Measurements from ENCODE around the gene SLC9A4.

DNA sequence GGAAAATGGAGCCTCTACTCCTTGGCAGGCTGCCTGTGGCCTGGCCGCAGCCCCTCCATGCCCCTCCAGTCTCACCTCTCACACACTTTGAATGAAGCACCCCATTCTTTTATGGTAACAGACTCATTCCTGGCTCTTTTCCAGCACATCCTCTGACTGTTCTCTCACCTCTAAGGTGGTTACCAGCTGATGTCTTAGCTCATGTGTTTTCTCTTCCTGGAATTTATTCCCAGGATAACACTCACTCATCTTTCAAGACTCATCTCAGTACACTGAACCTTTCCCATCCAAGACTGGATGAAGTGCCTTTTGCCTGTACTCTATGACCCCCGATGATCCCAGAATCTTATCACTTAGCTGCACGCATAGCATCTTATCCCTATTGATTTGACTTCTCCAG, 50.6 kb downstream of the SLC9A4 start:
- TF ChIP-seq, protein P1, sequence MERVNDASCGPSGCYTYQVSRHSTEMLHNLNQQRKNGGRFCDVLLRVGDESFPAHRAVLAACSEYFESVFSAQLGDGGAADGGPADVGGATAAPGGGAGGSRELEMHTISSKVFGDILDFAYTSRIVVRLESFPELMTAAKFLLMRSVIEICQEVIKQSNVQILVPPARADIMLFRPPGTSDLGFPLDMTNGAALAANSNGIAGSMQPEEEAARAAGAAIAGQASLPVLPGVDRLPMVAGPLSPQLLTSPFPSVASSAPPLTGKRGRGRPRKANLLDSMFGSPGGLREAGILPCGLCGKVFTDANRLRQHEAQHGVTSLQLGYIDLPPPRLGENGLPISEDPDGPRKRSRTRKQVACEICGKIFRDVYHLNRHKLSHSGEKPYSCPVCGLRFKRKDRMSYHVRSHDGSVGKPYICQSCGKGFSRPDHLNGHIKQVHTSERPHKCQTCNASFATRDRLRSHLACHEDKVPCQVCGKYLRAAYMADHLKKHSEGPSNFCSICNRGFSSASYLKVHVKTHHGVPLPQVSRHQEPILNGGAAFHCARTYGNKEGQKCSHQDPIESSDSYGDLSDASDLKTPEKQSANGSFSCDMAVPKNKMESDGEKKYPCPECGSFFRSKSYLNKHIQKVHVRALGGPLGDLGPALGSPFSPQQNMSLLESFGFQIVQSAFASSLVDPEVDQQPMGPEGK (CRISPR knock-in tag; IDR thresholded peaks at IDR 0.05; ENCODE audit: borderline replicate concordance), result no peak
- TF ChIP-seq ARNTL (CRISPR knock-in tag; IDR thresholded peaks at IDR 0.05; ENCODE audit: borderline replicate concordance, low read depth) (no peak), ZNF70 (CRISPR knock-in tag; IDR thresholded peaks at IDR 0.05) (no peak), BACH2 (CRISPR knock-in tag; IDR thresholded peaks at IDR 0.05; ENCODE audit: borderline replicate concordance) (no peak), ZFP3 (CRISPR knock-in tag; IDR thresholded peaks at IDR 0.05) (no peak), SNAI2 (CRISPR knock-in tag; IDR thresholded peaks at IDR 0.05) (no peak), CSRNP3 (CRISPR knock-in tag; IDR thresholded peaks at IDR 0.05) (no peak), RARB (CRISPR knock-in tag; IDR thresholded peaks at IDR 0.05) (no peak)
